GM12801 (cell line): ENCODE measurements around the gene COL15A1.

Experiments
- TF ChIP-seq, protein P1 (sequence below): IDR thresholded peaks from one replicate; pipeline ENCODE4 v1.5.1; 2011; ENCODE audit warnings: control low read depth; ENCODE audit not compliant: insufficient read length; ENCODE audit errors: extremely low read depth

The COL15A1 gene

GRCh38 chr9:99060621-99061020 lies 116.9 kb downstream of the COL15A1 start:
- TF ChIP-seq, protein P1, sequence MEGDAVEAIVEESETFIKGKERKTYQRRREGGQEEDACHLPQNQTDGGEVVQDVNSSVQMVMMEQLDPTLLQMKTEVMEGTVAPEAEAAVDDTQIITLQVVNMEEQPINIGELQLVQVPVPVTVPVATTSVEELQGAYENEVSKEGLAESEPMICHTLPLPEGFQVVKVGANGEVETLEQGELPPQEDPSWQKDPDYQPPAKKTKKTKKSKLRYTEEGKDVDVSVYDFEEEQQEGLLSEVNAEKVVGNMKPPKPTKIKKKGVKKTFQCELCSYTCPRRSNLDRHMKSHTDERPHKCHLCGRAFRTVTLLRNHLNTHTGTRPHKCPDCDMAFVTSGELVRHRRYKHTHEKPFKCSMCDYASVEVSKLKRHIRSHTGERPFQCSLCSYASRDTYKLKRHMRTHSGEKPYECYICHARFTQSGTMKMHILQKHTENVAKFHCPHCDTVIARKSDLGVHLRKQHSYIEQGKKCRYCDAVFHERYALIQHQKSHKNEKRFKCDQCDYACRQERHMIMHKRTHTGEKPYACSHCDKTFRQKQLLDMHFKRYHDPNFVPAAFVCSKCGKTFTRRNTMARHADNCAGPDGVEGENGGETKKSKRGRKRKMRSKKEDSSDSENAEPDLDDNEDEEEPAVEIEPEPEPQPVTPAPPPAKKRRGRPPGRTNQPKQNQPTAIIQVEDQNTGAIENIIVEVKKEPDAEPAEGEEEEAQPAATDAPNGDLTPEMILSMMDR = no peak

DNA sequence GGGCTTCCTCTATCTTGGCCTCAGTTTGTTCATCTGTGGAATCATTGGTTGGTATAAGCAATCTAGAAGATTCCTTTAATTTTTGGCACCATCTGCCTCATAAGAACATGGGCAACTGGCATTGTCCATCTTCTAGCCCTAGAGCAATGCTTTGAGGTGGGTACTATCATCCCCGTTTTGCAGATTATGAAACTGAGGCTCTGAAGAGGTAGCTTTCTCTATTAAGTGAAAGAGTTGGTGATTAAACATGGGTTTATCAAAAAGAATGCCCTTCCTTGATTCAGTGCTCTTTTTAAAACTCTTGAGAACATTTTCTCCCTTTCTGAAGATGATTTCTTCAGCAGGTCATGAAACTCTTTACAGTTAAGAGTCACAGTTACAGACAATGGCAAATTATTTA lies 118.8 kb downstream of the COL15A1 start:
- TF ChIP-seq, protein P1 = no peak

DNA sequence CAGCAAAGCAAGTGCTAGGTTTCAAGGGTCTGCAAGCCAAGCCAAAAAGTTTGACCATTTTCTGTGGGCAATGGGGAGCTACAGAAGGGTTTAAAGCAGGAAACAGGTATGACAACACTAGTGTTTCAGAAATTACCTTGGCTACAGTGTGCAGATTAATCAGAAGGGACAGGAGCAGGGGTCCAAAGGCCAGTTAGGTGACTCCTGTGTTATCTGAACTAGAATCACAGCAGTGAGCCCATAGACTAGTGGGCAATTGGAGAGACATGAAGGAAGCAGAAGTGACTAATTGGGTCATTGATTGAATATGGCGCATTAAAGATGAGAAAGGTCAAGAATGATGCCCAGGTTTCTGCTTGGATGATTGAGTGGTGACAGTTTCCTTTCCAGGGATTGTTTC lies 119.8 kb downstream of the COL15A1 start:
- TF ChIP-seq, protein P1 = no peak

DNA sequence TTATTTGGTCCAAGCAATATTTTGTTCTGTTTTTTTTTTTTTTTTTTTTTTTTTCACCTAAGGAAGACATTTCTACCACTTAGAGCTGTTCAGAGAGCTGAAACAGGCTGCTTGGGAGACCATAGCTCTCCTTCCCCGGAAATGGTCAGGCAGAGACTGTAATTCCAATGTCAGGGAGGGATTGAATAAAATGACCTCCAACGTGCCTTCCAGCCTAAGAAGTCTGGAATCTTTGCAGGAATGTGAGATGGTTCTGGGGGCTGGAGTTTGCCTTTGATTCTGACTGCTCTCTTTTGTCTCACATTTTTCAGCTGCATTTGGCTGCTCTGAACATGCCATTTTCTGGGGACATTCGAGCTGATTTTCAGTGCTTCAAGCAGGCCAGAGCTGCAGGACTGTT lies 122.9 kb downstream of the COL15A1 start:
- TF ChIP-seq, protein P1 = no peak

GRCh38 chr9:99069075-99069474 lies 125.4 kb downstream of the COL15A1 start:
- TF ChIP-seq, protein P1 = no peak

GRCh38 chr9:99069546-99069945 lies 125.8 kb downstream of the COL15A1 start:
- TF ChIP-seq, protein P1 = no peak

GRCh38 chr9:99070681-99071080 lies 127.0 kb downstream of the COL15A1 start:
- TF ChIP-seq, protein P1 = no peak
